ENCODE results near the gene MRPL36.

Gene MRPL36

DNA sequence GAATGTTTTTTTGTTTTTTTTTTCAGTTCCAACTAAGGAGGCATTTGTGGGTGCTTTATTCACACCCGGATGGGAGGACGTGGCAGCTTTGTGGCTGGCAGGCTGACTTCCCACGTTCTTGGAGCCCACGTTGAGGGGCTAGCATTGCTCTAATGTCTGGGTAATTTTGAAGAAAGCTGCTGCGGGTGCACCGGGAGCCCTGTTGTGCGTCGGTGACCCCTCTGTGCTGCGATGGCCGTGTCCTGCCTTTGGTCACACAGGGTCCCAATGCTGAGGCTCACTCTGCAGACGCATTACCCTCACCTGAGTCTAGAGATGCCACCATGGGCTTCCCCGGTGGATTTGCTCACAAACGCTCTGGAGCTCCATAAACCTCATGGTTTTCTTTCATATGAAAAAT lies 35.8 kb upstream of the MRPL36 start:
- DNase-seq (ENCODE audit: low spot score in 2 of 2) = no peak
- no peak overlapping the region for H3K4me3 Mint-ChIP-seq

DNA sequence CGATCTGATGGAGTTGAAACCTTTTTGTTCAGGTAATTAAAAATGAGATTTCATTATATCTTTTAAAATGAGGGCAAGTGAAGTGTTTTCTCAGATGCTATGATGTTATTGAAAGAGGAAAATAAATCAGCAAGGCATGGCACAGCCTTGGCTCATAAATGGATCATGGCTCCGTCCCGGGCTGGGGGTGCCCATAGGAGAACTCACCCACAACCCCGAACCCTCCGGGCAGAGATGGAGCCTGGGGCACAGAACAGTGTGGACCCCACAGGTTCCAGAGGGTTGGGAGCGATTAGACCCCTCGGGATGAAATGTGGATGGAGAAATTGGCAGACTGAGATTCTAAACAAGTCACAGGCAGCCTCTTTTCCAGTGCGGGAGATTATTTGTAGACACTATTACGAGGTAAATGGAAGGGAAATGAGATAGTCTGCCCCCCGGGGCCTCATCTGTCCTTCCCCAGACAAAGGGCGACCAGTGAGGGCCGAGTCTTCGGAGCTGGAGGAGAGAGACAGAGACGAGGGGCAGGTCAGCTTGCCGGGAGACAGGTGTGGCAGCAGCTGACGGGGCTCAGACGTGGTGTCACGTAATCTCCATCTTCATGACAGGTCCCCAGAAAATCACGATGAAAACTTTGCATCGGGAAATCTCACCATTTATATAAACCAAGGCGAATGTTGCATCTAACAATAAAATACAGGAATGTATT lies 35.2 kb upstream of the MRPL36 start:
- Mint-ChIP-seq H3K36me3 (no peaks in the 10 kb centered on the region), H3K4me3 (no peak overlapping the region), H3K4me1 (no peaks in the 10 kb centered on the region), H3K27ac (no peak overlapping the region), H3K9me3 (no peaks in the 10 kb centered on the region)
- no peak for ATAC-seq
- DNase-seq (ENCODE audit: low spot score in 2 of 2) = no peak

More for the DNA sequence above, 35.8 kb upstream of the MRPL36 start:
- Mint-ChIP-seq H3K36me3 (no peaks in the 10 kb centered on the region), H3K9me3 (no peaks in the 10 kb centered on the region), H3K4me1 (no peaks in the 10 kb centered on the region), H3K27ac (no peak overlapping the region)
- no peak for ATAC-seq

DNA sequence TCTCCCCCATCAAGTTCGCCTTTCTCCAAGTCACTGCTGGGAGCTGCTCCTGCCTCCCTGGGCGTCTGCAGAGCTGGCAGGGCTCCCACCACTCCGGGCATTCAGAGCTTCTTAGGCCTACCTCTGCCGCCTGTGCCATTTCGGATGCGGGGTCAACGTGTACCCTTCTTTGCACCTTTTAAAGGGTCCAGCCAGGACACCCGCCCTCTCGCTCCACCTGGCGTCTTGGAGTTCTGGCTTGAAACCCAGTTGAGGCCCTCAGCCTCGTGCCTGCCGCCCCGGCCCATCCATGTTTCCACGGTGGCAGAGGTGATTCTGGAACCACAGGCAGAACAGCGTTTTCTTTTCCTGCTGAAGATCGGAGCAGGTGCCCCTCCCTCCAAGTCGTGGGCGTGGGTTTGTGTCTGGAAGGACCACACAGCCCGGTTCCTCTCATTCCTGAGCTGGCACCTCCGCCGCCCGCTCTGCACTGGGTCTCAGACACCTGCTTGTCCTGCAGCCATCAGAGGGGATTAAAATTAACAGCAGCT lies 34.5 kb upstream of the MRPL36 start:
- no peak overlapping the region for H3K4me3 Mint-ChIP-seq
- DNase-seq (ENCODE audit: low spot score in 2 of 2) (no peak), ATAC-seq (no peak)
- H3K4me1 Mint-ChIP-seq = no peaks in the 10 kb centered on the region
- H3K27ac Mint-ChIP-seq = no peak overlapping the region
- no peaks in the 10 kb centered on the region for H3K9me3 Mint-ChIP-seq
- H3K36me3 Mint-ChIP-seq = no peaks in the 10 kb centered on the region

DNA sequence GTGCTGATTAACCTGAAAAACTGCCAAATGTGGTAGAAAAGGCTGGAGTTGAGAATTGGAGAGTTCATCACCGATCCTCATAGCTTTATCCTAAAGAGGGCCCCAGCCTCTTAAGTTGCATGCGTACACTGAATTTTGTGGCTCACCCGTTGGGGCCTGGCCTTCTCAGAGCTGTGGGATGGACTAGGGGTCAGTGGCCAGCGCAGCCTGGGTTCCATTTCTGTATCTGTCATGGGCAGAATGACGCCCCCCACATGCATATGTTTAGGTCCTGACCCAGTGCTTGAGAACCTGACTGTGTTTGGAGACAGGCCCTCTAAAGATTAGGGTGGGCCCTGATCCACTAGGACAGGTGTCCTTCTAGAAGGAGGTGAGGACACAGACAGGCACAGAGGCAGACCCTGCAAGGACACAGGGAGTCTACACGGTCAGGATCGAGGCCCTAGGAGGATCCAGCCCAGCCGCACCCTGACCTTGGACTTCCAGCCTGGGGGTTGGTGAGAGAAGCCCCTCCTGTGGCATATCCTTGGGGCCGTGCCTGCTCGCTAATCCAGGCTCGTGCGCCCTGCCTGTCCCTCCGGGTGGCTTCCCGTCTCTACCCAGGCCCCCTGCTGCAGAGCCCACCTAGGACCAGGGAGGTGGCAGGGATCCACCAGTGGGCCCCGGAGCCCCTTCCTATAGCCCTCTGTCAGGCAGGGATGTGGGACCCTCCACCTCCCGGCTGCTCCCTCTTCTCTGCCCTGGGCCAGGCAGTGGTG lies 33.8 kb upstream of the MRPL36 start:
- no peaks in the 10 kb centered on the region for H3K4me1 Mint-ChIP-seq
- no peaks in the 10 kb centered on the region for H3K36me3 Mint-ChIP-seq
- H3K9me3 Mint-ChIP-seq = no peaks in the 10 kb centered on the region
- no peak overlapping the region for H3K4me3 Mint-ChIP-seq
- H3K27ac Mint-ChIP-seq = no peak overlapping the region
- DNase-seq (ENCODE audit: low spot score in 2 of 2) (no peak), ATAC-seq (peak; percentile 16)

DNA sequence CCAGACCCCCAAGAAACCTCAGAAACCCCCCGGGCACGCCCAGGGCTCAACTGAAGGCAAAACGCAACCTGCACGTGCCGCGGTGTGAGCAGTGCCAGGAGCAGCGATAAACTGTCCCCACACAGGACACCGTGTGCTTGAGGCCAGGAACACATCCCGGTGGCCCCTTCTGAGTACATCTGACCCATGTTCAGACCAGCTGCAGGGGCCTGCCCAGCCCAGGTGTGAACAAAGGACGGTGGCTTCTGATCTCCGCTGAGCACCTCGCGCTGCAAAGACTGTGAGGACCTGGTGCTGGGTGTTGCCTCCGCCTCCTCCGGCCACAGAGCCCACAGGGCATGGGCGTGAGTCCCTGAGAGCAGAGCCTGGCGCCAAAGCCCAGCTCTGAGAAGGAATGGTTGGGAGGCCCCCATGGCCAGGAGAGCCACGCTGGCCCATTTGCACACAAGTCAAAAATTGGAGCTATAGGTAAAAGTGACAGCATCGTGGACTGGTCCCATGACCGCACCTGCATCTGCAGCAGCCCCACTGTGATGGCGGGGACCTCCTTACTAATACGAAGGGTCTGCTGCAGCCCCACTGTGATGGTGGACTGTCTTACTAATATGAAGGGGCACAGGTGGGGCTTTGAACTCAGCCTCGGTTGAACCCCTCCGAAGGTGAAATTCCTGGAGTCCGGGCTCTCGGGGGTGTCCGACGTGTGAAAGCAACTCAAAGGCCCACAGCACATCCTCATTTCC lies 33.0 kb upstream of the MRPL36 start:
- no peaks in the 10 kb centered on the region for H3K9me3 Mint-ChIP-seq
- H3K4me1 Mint-ChIP-seq = no peaks in the 10 kb centered on the region
- ATAC-seq = peak; percentile 12
- H3K36me3 Mint-ChIP-seq = no peaks in the 10 kb centered on the region
- no peak overlapping the region for H3K27ac Mint-ChIP-seq
- H3K4me3 Mint-ChIP-seq = no peak overlapping the region
- DNase-seq (ENCODE audit: low spot score in 2 of 2) = no peak

DNA sequence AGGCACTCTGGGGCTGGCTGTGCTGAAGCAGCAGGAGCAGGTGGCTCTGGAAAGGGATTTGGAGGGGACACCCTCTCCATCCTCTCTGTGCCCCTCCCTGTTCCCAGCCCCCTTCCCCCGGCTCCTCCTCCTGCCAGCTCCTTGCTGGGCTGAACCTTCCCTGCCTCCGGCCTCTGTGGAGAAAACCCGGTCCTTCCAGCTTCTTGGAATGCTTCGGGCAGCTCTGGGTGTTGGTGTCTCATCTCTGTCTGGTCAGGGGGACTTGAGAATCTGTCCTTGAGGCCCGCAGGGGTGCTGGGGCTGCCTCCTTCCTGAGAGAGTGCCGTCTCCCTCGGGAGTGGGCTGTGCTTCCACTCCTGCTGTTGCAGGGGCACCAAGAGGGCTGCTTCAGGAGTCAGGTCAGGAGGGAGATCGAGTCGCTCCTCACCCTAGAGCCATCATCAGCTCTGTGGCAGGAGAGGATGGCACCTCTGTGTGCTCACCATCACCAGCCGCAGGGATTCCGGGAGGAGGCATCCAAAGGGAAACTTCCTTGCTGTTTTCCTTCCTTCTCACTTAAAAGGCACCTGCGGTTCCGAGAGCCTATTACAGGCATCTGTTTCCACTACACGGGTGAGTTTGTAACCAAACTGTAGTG lies 32.2 kb upstream of the MRPL36 start:
- no peaks in the 10 kb centered on the region for H3K36me3 Mint-ChIP-seq
- ATAC-seq (no peak), DNase-seq (ENCODE audit: low spot score in 2 of 2) (no peak)
- H3K9me3 Mint-ChIP-seq = no peaks in the 10 kb centered on the region
- H3K4me3 Mint-ChIP-seq = no peak overlapping the region
- H3K27ac Mint-ChIP-seq = no peak overlapping the region
- no peaks in the 10 kb centered on the region for H3K4me1 Mint-ChIP-seq

DNA sequence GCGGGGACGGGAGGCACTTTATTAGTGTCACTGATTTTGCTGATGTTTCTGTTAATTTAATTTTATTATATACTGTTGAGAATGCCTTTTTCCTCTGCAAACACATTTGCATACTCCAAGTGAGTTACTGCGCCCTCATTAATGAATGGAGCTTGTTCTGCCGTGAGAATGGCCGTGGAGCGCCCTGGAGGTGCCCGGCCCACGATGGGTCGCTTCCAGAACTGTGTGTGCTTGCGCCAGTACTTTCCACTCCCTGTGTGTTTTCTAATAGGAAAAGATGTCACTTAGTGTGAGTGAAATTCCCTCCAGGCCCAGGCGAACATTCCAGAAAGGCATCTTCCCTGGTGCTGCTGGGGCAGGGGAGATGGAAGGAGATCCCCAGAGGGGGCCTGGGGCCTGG lies 31.6 kb upstream of the MRPL36 start:
- DNase-seq (ENCODE audit: low spot score in 2 of 2) (no peak), ATAC-seq (no peak)
- Mint-ChIP-seq H3K4me3 (no peak overlapping the region), H3K9me3 (no peaks in the 10 kb centered on the region), H3K36me3 (no peaks in the 10 kb centered on the region), H3K4me1 (no peaks in the 10 kb centered on the region), H3K27ac (no peak overlapping the region)

DNA sequence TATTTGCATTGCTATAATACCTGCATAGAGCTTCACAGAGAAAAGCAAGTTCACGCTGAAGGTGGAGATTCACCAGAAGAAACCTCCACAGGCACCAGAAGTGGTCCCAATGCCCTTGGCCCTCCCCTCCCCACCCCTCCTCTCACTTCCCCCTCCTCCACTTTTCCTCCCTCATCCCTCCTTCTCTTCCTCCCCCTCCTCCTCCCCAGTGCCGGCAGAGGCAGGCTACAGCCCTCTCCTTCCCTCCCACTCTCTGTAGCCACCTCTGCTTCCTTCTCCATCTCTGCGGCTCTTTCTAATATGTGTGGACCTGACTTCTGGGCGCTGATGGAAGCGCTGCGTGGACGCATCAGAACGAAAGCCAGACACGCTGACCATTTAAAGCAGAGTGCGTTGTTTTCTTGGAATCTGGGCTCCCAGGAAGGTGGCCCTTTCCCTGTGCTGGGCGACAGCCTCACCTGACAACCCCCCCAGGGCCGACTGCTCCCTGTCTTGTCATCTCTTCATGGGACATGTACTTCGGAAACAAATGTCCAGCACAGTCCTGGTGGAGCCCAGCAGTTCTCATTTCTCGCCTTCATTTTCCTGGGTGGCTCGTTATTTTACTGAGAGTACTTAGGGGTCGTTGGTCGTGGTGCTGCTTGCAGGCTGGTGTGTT lies 31.1 kb upstream of the MRPL36 start:
- Mint-ChIP-seq H3K4me3 (no peak overlapping the region), H3K9me3 (no peaks in the 10 kb centered on the region), H3K27ac (no peak overlapping the region), H3K36me3 (no peaks in the 10 kb centered on the region), H3K4me1 (no peaks in the 10 kb centered on the region)
- ATAC-seq (no peak), DNase-seq (ENCODE audit: low spot score in 2 of 2) (no peak)

DNA sequence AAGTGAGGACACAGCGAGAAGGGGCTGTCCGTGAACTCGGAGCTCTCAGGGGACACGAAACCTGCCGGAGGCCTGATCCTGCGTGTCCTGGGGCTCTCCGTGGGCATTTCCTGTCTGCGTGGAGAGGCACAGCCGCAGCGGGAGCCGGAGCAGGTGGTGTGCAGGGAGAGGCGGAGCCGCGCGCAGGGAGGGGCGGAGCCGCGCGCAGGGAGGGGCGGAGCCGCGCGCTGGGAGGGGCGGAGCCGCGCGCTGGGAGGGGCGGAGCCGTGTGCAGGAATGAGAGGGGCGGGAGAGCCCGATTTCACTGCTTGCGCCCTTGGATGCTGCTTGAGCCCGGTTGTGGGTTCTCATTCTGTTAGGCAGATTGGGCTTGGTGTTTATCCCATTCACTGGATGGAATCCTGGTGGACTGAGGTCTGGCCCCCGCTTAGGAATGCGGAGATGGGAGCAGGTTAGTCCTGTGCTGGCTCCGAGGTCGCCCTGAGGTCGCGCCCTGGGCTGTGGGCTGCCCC lies 28.3 kb upstream of the MRPL36 start:
- H3K4me1 Mint-ChIP-seq = no peaks in the 10 kb centered on the region
- H3K4me3 Mint-ChIP-seq = no peak overlapping the region
- ATAC-seq = peak; percentile 40
- no peak for DNase-seq (ENCODE audit: low spot score in 2 of 2)
- no peaks in the 10 kb centered on the region for H3K9me3 Mint-ChIP-seq
- no peak overlapping the region for H3K27ac Mint-ChIP-seq
- H3K36me3 Mint-ChIP-seq = peaks cover 6% of the 10 kb centered on the region

DNA sequence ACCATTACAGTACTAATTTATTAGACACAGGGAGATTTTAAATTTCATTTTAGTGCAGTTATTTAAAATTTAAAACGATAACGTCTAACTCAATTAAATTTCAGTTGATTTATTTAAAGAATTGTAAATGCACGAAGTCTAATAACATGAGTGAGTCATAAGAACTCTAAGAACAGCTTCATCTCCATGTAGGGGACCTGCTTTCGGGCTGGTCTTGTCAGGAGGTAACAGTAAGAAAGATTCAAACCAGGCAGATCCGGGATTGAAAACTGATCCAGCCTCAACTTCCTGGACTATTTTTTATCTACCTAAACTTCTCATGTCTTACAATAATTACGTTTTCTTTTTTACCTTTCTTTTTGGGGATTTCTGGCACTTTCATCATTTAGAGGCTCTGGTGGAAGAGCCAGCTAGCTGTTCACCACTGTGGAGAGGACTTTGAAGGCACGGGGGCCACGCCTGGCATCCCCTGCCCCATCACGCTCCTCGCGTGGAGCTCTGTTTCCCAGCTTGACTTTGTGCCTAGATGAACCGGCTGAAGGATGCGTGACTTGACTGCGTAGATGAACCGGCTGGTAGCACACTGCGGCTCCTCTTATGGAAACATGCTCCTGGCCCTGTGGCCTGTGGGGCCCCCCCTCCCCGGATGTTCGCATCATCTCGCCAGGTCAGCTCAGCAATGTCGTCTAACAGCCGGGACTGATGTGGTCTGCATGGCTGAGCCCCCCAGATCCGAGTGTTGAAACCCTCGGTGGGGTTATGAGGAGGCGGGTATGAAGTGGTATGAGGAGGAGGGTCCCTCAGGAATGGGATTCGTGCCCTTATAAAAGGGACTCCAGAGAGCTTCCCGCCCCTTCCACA lies 27.6 kb upstream of the MRPL36 start:
- Mint-ChIP-seq H3K36me3 (peaks cover 6% of the 10 kb centered on the region), H3K4me3 (no peak overlapping the region), H3K27ac (no peak overlapping the region), H3K9me3 (no peaks in the 10 kb centered on the region), H3K4me1 (no peaks in the 10 kb centered on the region)
- no peak for DNase-seq (ENCODE audit: low spot score in 2 of 2)
- no peak for ATAC-seq

DNA sequence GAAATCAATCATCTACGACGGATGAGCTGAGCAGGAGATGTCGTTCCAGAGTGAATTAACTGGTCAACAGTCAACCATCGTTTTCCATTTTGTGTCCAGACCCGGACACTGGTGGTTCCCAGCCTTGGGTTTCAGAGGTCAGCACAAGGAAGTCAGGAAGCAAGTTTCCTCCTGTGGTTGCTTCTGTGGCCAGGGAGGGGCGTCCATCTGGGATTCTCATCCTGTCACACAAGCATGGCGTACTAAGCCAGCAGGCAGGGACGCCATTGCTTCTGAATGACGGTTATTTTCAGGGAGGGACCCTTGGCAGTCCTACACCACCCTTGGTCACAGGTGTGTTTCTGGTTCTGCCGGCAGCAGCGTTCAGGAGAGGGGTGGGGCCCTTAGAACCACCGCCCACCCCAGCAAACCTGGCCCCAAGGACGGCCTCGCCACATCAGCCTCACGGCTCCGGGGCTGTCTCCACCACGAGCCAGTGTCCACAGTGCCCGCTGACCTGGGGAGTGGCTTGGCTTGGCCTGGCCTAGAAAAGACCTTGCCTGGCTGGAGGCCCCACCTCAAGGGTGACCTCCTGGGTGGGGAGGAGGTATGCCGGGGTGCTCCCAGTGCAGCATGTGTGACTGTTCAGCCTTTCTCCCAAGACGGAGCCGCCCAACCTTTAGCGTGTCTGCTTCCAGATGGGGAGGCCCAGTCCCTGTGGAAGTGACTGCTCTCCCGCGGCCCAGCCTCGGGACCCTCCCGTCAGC lies 26.8 kb upstream of the MRPL36 start:
- Mint-ChIP-seq H3K4me3 (no peak overlapping the region), H3K9me3 (no peaks in the 10 kb centered on the region), H3K36me3 (peaks cover 6% of the 10 kb centered on the region), H3K27ac (no peak overlapping the region), H3K4me1 (no peaks in the 10 kb centered on the region)
- no peak for DNase-seq (ENCODE audit: low spot score in 2 of 2)
- no peak for ATAC-seq

DNA sequence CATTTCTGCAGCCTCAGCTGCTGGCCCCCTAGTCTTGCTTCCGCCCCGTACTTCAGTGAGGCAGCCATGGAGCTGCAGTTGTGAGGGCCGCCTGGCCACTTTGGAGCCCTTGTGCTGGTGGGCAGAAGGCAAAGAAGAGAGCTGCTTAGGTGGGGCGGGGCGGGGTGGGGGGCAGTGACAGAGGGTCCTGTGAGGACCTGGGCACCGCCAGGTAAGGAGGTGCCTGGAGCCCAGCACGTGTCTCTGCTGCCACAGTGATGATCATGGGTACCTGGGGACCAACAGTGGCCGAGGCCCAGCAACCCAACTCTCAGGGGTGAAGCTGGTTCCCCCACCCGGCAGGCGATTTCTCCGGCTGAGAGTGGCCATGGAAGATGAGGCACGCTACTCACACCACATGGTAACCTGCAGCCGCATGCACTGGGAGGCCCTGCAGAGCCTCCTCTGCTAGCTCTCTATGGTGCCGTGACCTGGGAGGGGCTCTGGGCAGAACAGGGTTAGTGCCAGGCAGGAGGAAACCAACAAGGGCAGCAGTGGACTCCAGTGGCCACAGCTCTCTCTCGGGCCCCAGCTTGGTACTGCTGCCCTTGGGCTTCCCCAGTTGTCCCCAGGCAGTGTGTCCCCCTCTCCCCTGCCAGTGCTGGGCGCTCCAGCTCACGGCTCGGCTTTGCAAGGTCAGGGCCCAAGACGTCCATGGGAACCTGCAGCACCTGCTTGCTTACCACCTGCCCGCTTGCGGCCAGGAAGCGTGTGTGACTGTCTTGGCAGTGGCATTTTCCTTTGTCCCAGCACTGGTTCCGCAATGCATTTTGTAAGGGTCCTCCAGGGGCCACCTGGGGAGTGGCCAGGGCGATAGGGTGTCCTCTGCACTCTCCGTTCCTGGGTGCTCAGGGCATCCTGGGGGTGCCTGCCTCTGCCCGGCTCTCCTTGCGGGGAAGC lies 25.5 kb upstream of the MRPL36 start:
- ATAC-seq (no peak), DNase-seq (ENCODE audit: low spot score in 2 of 2) (no peak)
- H3K9me3 Mint-ChIP-seq = no peaks in the 10 kb centered on the region
- peaks cover 15% of the 10 kb centered on the region for H3K36me3 Mint-ChIP-seq
- H3K27ac Mint-ChIP-seq = no peak overlapping the region
- no peak overlapping the region for H3K4me3 Mint-ChIP-seq
- no peaks in the 10 kb centered on the region for H3K4me1 Mint-ChIP-seq
